ENCODE measurements around the gene DKKL1. TPM values are rescaled to one million over a fixed set of nuclear protein-coding genes. Genes with fewer than 3 reads are reported as not detected.

The DKKL1 gene
- total RNA-seq, 1 experiment from 2014 or later = not detected

- DNase-seq = no peak
- H3K9me2 ChIP-seq (ENCODE audit: insufficient read depth) = no peaks in the 10 kb centered on the region
- H3K79me2 ChIP-seq (ENCODE audit: low read depth) = no peaks in the 10 kb centered on the region
- intact Hi-C loops (cut with micrococcal nuclease; ENCODE audit: unreplicated experiment) = no loop called here
- H3F3A ChIP-seq (ENCODE audit: insufficient read depth, low read depth) = no peaks in the 10 kb centered on the region
- H3K27me3 ChIP-seq (ENCODE audit: insufficient read depth, low read depth) = no peaks in the 10 kb centered on the region
- 0 out of 2 replicates have a peak, but pooled peaks cover 4% of the 10 kb centered on the region for H3K36me3 ChIP-seq (ENCODE audit: low read depth)
- H3K9me3 ChIP-seq (ENCODE audit: insufficient read depth, low read depth) = no peaks in the 10 kb centered on the region
- H4K20me1 ChIP-seq (ENCODE audit: insufficient read depth) = no peaks in the 10 kb centered on the region
- H3K4me3 ChIP-seq = no peak overlapping the region
- no peak overlapping the region for H3K27ac ChIP-seq
- ChIA-PET CTCF (no interaction called here), POLR2A (ENCODE audit: unreplicated experiment) (no interaction called here)
- H2AFZ ChIP-seq = no peak overlapping the region
- TF ChIP-seq CTCF (conservative IDR thresholded peaks at IDR 0.05) = no peak
- no peak for TF ChIP-seq EZH2 (IDR thresholded peaks at IDR 0.05; ENCODE audit: low read depth)
- BruUV-seq (replicated peaks) = no TSS peak
- no peak overlapping the region for H3K4me2 ChIP-seq
- no peaks in the 10 kb centered on the region for H3K4me1 ChIP-seq (replicated peaks; ENCODE audit: insufficient read depth)
These were observed 16.5 kb upstream of the DKKL1 start for GRCh38 chr19:49347191-49347590.

GRCh38 chr19:49347835-49348234, 15.8 kb upstream of the DKKL1 start:
- POLR2A ChIA-PET (ENCODE audit: unreplicated experiment) = interaction anchor here (0.6 kb wide), 1 partner anchor 292 kb away, joined by 4 read pairs; the partner anchor contains the start of gene RRAS
- intact Hi-C loops (cut with micrococcal nuclease; ENCODE audit: unreplicated experiment) = no loop called here

GRCh38 chr19:49348305-49349189, 15.1 kb upstream of the DKKL1 start:
- Histone ChIP-seq H3F3A (ENCODE audit: insufficient read depth, low read depth) (no peaks in the 10 kb centered on the region), H3K36me3 (ENCODE audit: low read depth) (0 out of 2 replicates have a peak, but pooled peaks cover 4% of the 10 kb centered on the region), H3K27me3 (ENCODE audit: insufficient read depth, low read depth) (no peaks in the 10 kb centered on the region), H3K79me2 (ENCODE audit: low read depth) (no peaks in the 10 kb centered on the region), H3K27ac (no peak overlapping the region), H4K20me1 (ENCODE audit: insufficient read depth) (no peaks in the 10 kb centered on the region), H3K4me3 (no peak overlapping the region), H3K9me2 (ENCODE audit: insufficient read depth) (no peaks in the 10 kb centered on the region), H3K4me2 (no peak overlapping the region), H3K9me3 (ENCODE audit: insufficient read depth, low read depth) (no peaks in the 10 kb centered on the region), H3K4me1 (replicated peaks; ENCODE audit: insufficient read depth) (no peaks in the 10 kb centered on the region), H2AFZ (no peak overlapping the region)
- intact Hi-C loops (cut with micrococcal nuclease; ENCODE audit: unreplicated experiment) = no loop called here
- POLR2A ChIA-PET (ENCODE audit: unreplicated experiment) = interaction anchor here (0.6 kb wide), 1 partner anchor 291 kb away, joined by 4 read pairs; the partner anchor contains the start of gene RRAS
- CTCF ChIA-PET = interaction anchor here (0.6 kb wide), 1 partner anchor 9 kb away, joined by 3 read pairs; no protein-coding TSS in a partner anchor
- no TSS peak for BruUV-seq (replicated peaks)
- TF ChIP-seq EZH2 (IDR thresholded peaks at IDR 0.05; ENCODE audit: low read depth) (no peak), CTCF (conservative IDR thresholded peaks at IDR 0.05) (no peak)
- no peak for DNase-seq

More at GRCh38 chr19:49347835-49348234, 15.8 kb upstream of the DKKL1 start:
- Histone ChIP-seq H3K27me3 (ENCODE audit: insufficient read depth, low read depth) (no peaks in the 10 kb centered on the region), H3K27ac (no peak overlapping the region), H3K36me3 (ENCODE audit: low read depth) (0 out of 2 replicates have a peak, but pooled peaks cover 4% of the 10 kb centered on the region), H3K4me2 (no peak overlapping the region), H3K9me3 (ENCODE audit: insufficient read depth, low read depth) (no peaks in the 10 kb centered on the region), H3K79me2 (ENCODE audit: low read depth) (no peaks in the 10 kb centered on the region), H3K4me1 (replicated peaks; ENCODE audit: insufficient read depth) (no peaks in the 10 kb centered on the region), H3F3A (ENCODE audit: insufficient read depth, low read depth) (no peaks in the 10 kb centered on the region), H3K9me2 (ENCODE audit: insufficient read depth) (no peaks in the 10 kb centered on the region), H3K4me3 (no peak overlapping the region), H2AFZ (no peak overlapping the region), H4K20me1 (ENCODE audit: insufficient read depth) (no peaks in the 10 kb centered on the region)
- no TSS peak for BruUV-seq (replicated peaks)
- CTCF ChIA-PET = no interaction called here
- TF ChIP-seq EZH2 (IDR thresholded peaks at IDR 0.05; ENCODE audit: low read depth) (no peak), CTCF (conservative IDR thresholded peaks at IDR 0.05) (peak; percentile 45; the same call in 1 of the 2 replicates)
- DNase-seq = peak in 1 of 2 experiments; percentile 58
